HG03378 (cell line): ENCODE data around the gene RBM47.

ENCODE experiments used
- ATAC-seq: cut with Tn5 transposase; IDR thresholded peaks from one replicate; pipeline ENCODE4 v1.9.1; 2021; ENCODE audit warnings: mild to moderate bottlenecking, moderate library complexity; ENCODE audit not compliant: unreplicated experiment

RBM47 gene

DNA sequence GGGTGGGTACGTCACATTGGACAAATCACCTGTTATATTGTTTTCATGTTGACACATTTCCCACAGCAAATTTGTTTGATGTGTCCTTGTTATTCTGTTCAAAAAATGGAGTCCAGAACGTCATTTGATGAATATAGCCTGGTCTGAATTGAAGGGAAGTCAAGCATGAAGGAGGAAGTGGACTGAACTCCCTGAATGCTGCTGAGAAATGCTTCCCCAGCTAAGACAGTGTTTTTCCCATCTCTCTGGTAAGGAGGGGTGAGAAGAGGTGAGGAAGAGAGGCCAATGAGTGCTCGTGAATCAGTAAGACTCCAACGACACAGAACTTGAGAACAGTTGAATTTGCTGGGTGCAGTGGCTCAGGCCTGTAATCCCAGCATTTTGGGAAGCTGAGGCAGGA is 127.4 kb downstream of the RBM47 start:
- no peak for ATAC-seq

DNA sequence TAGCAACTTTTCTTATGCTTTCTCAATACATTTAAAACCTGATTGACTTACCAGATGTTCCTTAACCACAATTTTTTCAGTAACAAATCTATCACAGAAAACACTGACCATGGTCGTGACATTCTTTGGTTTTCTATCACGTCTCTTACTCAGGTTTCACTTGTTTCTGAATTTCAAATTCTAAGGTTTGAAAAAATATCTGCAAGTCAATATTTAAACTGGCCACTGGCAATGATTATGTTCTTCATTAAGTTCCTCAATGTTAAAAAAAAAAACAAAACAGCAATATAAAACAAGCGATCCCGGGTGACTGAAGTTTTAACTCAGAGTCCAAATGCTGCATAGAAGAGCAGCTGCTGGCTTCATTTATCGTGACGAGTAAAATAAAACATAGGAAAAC is 128.9 kb downstream of the RBM47 start:
- no peak for ATAC-seq

DNA sequence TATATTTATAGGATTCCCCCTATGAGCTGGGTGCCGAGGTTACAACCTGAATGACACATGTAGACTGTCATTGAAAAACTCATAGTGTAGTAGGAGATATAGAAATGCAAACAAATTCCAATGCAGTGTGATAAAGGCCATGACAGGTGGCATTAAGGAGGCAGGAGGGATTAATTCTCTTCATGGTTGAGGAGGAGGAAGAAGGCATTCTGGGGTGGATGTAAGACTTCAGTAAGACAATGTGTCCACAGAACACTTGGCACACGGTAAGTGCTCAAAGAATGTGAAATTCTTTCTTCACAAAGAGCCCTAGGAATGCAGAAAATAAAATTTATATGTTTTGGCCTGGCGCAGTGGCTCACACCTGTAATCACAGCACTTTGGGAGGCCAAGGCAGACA is 136.5 kb downstream of the RBM47 start:
- ATAC-seq, result no peak

DNA sequence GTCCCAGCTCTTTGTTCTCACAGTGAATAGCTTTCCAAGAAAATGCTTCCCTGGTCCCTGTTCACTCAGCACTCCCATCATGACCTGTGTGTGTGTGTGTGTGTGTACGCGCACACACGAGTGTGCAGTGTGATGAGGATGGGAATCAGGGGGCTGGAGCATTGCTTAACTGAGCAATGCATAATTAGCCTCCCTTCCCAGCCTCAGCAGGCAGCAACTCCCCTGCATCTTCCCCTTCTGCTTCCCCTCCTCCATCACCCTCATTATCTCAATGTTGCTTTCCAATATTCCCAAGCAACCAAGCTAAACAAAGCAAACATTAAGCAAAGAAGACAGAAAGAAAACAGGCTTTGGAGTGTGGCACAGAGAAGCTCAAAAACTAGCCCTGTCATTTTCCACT is 137.0 kb downstream of the RBM47 start:
- no peak for ATAC-seq

DNA sequence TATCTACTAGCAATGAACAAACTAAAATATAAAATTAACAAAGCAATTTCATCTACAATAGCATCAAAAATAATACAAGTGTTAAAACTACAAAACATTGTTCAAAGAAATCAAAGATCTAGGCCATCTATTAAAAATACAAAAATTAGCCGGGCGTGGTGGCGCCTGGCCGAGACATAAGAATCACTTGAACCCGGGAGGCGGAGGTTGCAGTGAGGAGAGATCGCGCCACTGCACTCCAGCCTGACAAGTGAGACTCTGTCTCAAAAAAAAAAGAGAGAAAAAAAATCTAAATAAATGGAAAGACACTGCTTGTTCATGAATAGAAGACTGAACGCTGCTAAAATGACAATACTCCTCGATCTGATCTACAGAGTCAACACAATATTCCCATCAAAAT is 139.2 kb downstream of the RBM47 start:
- no peak for ATAC-seq

DNA sequence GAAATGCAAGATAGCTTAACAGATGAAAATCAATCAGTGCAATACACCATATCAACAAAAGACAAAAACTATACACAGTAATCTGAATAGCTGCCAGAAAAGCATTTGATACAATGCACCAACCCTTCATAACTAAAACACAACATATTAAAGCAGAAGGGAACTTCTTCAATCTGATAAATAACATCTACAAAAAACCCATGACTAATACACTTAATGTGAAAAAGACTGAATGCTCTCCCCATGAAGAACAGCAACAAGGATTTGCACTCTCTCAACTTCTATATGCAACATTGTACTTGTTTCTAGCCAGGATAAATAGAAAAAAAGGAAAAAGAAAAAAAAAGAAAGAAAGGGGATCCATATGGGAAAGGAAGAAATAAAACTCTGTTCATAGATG is 139.7 kb downstream of the RBM47 start:
- ATAC-seq, result no peak

DNA sequence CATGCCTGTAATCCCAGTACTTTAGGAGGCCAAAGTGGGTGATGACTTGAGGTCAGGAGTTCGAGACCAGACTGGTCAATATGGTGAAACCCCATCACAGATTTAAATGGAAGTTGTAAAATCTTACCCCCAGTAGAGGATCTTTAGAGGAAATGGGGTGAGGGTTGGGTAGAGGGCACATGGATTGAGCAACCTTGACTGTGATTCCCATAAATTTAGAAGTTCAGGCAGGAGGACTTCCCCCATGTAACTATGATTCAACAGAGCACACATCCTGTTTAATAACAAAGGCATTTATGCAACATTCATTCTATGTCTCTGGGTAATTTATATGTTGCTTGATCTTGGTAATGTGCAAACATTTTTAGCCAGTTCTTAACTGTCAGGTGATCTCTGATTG is 143.1 kb downstream of the RBM47 start:
- no peak for ATAC-seq

DNA sequence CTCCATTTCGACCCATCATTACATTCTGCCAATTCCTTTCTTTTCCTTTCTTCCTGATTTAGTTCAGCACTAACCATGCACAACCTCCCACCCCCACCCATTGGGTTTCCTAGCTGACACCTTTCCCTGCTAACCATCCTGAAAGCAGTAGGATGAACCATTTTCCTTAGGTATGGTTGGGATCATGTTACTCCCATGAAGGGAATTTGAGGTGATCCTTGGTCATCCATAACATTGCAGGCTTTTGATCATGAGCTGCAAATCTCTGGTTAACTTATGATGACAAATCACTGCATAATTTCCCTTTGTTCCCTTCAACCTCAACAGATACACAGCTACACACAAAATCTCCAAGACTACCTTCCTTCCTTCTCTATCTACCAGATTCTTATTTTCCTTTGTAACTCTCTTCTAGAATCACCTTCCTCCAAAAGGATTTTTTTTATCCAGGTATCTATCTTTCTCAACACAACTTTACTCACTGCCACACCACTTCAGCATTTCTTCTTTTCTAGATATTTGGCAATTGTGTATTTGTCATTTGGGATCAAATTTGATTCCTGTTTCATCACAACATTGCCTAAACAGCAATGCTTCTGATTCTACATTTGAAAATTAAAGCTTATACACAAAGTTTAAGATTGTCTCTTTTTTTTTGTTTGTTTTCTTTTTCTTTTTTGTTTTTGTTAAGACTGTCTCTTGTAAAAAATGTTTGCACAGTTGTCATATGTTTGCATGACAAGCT is 145.1 kb downstream of the RBM47 start:
- no peak for ATAC-seq

DNA sequence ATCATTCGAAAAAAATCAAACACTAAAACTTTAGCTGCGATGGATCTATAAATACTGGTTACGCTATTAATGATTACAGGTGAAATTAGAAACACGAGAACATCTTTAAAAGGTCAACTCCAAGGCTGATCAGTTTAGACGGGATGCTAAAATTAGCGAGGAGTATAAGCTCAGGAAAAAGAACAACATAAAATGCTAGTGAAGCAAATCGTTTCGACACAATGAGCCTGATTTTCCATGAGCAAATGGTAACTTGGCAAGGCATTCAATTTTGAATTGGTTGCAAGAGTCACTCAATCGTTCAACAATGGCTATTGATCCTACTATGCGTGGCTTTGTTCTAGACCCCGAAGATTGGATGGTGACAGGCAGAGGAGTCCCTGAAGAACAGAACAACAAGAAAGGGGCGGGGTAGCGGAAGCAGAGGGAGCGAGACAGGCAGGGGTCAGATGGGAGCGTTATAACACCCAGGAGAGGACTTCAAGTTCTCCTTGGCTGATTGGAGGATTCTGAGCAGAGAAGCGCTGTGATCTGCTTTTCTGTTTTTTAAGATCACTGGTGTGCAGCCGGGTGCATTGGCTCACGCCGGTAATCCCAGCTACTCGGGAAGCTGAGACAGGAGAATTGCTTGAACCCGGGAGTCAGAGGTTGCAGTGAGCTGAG is 146.5 kb downstream of the RBM47 start:
- ATAC-seq, result no peak

DNA sequence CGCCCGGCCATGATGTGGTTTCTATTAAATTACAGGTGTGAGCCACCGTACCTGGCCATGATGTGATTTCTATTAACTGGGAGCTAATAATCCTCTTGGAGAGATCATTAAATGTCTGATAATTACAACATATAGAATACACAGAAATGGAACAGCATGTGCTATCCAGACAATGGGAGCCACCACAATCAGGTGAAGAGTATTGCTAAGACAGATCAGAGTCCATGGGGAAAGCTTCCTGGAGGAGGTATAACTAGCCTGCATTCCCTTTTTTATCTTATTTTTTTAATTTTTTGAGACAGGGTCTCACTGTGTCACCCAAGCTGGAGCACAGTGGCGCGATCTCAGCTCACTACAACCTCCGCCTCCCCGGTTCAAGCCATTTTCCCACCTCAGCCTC is 147.7 kb downstream of the RBM47 start:
- no peak for ATAC-seq

DNA sequence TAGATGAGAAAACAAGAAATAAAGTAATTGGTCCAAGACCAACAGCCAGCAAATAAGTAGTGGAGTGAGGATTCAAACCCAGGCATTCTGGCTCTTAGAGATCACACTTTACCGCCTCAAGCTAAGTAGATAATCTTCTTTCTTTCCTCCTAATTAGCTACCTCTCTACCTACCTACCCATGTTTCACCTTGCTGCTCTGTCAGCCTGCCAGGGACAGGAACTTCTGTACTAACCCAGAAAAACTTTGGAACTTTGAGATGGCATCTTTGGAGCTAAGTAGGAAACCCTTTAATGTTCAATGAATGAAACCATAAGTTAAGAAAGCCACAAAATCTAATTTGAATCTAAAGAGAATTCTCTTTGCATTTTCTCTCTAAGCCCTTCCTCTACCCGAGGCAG is 149.4 kb downstream of the RBM47 start:
- ATAC-seq, result no peak

DNA sequence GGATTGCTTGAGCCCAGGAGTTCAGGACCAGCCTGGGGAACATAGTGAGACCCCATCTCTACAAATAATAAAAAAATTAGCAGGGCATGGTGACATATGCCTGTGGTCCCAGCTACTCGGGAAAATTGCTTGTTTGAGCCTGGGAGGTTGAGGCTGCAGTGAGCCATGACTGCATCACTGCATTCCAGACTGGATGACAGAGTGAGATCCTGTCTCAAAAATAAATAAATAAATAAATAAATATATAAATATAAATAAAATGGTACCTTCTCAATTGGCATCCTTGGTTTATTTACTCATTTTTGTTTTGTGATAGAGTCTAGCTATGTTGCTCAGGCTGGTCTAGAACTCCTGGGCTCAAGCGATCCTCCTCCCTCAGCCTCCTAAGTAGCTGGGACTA is 150.3 kb downstream of the RBM47 start:
- no peak for ATAC-seq

DNA sequence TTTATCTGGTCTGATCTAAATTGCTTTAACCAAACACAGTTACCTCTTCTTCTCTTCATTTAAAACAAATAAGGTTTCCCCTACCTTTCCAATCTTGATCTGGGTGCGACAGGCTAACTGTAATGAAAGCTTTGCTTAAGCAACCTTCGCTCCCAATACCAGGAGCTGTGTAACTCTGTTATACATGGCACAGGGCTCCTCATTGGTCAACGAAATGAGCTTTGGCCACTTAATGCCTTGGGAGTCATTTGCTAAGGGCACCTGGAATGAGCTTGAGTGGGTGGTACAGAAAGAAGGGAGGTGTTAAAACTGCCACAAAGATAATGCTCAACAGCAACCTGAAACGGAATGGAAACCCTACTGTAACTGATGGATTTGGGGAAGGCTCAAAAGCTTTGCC is 154.1 kb downstream of the RBM47 start:
- no peak for ATAC-seq

DNA sequence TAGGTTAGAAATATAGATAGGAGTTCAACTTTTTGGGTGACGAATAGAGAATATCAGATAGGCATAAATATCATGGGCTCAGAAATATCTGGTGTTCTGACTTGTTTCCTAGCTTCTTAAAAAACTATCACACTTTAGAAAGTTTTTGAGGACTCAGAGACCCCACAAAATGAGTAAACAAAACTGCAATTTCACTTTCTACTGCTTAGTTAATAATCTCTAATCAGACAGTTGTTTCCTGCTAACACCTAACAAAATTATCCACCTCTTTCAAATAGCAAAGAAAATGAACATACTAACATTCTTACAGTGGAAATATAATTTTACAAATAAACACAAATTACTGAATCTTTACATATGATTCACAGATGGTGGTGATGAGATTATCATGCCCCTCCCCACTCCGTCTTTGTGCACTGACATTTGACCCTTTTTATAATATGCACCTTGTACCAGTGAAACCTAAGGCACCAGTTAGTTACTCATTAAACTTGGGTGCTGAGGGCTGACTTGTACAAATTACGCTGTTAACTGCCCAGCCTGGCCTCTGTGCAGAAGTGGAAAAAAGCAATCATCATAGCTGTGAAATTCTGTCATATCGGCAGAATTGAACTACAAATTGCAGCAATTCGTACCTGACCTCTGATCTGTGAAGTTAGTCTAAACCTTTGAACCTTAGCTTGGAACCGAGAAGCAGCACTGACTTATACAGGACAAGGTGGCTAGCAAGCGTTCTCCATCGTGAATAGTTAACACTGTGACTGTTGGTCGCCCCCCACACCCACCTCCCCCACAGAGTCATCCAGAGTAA is 155.9 kb downstream of the RBM47 start:
- peak; percentile 56 for ATAC-seq

DNA sequence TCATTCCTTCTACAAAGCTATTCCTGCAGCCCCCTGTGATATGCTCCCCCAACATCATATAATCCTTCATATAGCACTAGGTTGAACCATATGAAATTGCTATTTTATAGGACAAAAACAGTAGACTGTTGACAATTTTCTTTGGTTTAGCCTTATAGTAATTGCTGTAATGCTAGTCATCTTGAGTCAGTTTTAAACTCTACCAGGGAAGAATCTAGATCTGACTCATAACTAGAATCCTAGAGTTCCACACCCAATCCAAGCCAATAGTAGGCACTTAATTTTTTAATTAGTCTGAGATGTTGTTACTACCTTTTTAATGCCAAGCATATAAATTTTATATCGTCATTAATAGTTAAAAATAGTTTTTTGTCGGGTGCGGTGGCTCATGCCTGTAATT is 157.7 kb downstream of the RBM47 start:
- no peak for ATAC-seq

DNA sequence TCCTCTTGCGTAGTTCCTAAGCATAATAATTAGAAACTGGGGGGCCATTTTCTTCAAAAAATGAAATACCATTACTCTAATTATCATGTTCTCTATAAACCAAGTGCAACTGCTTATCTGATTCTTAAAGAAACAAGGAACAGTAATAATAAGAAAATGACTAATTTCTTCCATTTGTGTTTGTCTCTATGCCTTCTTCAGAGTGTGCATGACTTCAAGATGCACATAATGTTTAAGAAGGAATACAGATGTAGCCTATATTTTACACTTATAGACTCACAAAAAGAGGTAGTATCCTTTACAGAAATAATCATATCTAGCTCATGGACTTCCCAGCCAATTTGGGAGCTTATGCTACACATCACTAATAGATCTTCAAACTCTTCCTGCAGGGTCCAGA is 162.9 kb downstream of the RBM47 start:
- ATAC-seq, result no peak

DNA sequence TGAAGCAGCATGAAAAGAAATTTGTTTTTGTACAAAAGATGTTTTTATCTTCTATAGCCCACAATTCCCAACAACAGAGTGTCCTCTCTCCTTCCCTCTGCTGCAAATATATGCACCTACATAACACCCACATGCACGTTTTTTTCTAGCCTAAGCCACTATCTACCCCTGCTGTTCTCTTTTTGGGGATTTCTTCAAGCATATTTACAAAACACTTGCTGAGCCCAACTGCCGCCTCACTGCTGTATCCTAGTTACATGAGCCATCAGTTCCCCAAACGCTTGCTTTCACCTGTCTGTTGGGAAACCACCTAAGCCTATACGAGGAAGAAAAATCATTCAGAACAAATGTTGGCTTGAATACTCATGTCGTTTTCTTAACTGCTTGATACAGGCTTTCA is 167.3 kb downstream of the RBM47 start:
- peak; percentile 83 for ATAC-seq

DNA sequence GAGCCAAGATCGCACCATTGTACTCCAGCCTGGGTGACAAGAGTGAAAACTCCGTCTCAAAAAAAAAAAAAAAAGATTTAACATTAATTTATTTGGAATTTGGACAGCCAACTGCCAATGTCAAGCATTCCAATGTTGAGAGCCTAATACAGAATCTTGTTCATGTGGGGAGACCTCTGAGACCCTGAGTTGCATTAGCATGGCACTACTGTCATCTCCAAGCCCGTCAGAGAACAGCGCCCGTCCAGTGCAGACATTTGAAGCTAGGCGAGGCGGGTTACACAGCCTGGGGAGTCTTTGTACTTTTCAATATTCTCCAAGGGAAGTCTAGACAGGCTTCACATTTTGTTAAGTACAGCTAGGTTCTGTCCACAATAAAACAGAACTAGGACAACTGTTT is 167.8 kb downstream of the RBM47 start:
- ATAC-seq, result no peak

DNA sequence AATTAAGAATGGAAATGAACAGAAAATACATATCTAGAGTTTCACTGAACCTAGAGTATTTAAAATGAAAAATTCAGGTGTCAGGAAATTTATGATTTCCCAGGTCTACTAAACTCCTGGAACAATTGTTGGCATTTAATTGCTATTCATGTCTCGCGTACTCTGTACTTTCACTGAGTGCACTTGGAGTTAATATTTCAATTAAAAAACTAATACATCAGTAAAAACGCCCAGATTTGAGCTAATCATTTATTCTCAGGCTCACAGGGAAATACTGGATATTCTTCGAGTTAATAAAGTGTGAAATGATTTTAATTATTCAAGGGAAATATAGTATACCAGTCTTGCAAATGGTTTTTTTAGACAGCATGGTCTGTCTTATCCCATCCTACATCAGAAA is 168.6 kb downstream of the RBM47 start:
- no peak for ATAC-seq

DNA sequence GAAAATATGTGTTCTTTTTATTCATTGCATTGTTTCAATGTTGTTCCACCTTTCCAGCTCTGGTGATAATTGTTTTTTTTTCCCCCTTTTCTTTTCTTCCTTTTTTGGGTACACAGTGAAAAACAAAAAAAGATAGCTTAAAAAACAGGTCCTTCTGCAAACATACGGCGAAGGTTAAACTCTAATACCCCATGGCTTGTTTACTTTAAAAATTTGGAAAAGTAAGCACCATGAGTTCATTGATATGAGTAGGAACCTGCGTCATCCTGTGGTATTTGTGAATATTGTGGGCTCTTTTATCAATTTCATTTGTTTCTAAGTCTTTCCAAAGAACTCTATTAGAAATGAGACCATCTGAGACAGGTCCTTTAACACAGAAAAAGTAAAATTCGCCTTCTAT is 171.0 kb downstream of the RBM47 start:
- ATAC-seq, result no peak

DNA sequence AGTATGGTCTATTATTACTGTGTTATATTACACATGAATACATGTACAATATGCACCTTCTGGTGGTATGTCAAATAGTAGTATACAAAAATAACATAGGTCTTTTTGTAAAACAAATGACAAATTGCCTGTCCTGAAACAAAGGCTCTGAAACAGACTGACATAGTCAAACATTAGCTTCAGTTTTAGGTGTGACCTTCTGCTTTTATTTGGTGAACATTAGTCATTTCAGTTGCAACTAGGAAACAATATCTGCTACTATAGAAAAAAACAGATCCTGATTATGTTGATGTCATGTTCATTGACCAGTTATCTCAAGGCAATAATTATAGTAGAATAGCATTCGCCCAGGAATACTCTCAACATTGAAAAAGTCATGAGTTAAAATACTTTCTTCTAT is 171.6 kb downstream of the RBM47 start:
- ATAC-seq, result no peak

DNA sequence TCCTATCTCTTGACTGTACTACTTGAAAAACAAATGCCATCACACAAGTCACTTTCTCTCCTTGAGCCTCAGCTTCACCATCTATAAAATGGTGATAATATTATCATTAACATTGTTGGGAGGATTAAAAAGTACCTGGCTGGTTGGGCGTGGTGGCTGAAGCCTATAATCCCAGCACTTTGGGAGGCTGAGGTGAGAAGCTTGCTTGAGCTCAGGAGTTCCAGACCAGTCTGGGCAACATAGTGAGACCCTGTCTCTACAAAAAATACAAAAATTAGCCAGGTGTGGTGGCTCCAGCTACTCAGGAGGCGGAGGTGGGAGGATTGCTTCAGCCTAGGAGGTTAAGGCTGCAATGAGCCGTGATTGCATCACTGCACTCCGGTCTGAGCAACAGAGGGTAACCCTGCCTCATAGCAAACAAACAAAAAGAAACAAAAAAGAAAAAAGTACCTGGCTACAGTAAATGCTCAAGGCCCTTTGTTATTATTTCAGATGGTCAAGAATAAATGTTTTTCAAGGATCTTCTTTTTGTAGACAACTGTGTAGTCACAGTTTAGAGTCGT is 174.2 kb downstream of the RBM47 start:
- ATAC-seq, result no peak
